Osteocyte (in vitro differentiated cells): Measurements from ENCODE around the gene BRF1. TPM values are rescaled to one million over a fixed set of nuclear protein-coding genes. Genes with fewer than 3 reads are reported as not detected.

Experiments
- DNase-seq: peaks from one replicate; pipeline ENCODE4 v3.0.0; 2021; ENCODE audit warnings: mixed read lengths; ENCODE audit not compliant: unreplicated experiment; ENCODE audit errors: extremely low spot score
- H3K27ac Mint-ChIP-seq: one replicate; pipeline ENCODE4 v1.8.0; 2021; ENCODE audit warnings: mild to moderate bottlenecking, mixed read lengths; ENCODE audit not compliant: unreplicated experiment
- H3K27me3 Mint-ChIP-seq: one replicate; pipeline ENCODE4 v1.8.0; 2021; ENCODE audit warnings: mixed read lengths; ENCODE audit not compliant: unreplicated experiment
- H3K36me3 Mint-ChIP-seq: one replicate; pipeline ENCODE4 v1.8.0; 2021; ENCODE audit warnings: mixed read lengths; ENCODE audit not compliant: unreplicated experiment
- H3K4me1 Mint-ChIP-seq: one replicate; pipeline ENCODE4 v1.8.0; 2021; ENCODE audit warnings: mixed read lengths; ENCODE audit not compliant: unreplicated experiment
- H3K4me3 Mint-ChIP-seq: one replicate; pipeline ENCODE4 v1.8.0; 2021; ENCODE audit warnings: mild to moderate bottlenecking, moderate library complexity, mixed read lengths; ENCODE audit not compliant: unreplicated experiment
- H3K9me3 Mint-ChIP-seq: one replicate; pipeline ENCODE4 v1.8.0; 2021; ENCODE audit warnings: mixed read lengths; ENCODE audit not compliant: unreplicated experiment
- CTCF ChIP-seq: fragments of 200-600 bp; sonication (generic); IDR thresholded peaks from 2 replicates; pipeline ENCODE4 v1.5.0; 2021; ENCODE audit warnings: antibody characterized with exemption, mild to moderate bottlenecking, moderate library complexity
- total RNA-seq: library from RNA; stranded (reverse); gene quantifications from 2 replicates; pipeline ENCODE4 v1.2.1, GENCODE V29; 2021

The BRF1 gene
- total RNA-seq, 1 donor from 2014 or later: 43.5 TPM

GRCh38 chr14:105201156-105201924 lies 99.5 kb downstream of the BRF1 start:
- peaks cover 27% of the 10 kb centered on the region for H3K4me1 Mint-ChIP-seq
- no peaks in the 10 kb centered on the region for H3K27me3 Mint-ChIP-seq
- no peaks in the 10 kb centered on the region for H3K36me3 Mint-ChIP-seq
- H3K4me3 Mint-ChIP-seq: no peak overlapping the region
- H3K27ac Mint-ChIP-seq: no peak overlapping the region
- TF ChIP-seq CTCF: no peak
- DNase-seq: no peak
- no peaks in the 10 kb centered on the region for H3K9me3 Mint-ChIP-seq

GRCh38 chr14:105200641-105201040 lies 100.2 kb downstream of the BRF1 start:
- Mint-ChIP-seq H3K27me3 (no peaks in the 10 kb centered on the region), H3K27ac (no peak overlapping the region), H3K4me3 (no peak overlapping the region), H3K9me3 (no peaks in the 10 kb centered on the region), H3K36me3 (no peaks in the 10 kb centered on the region), H3K4me1 (peaks cover 26% of the 10 kb centered on the region)
- TF ChIP-seq CTCF: no peak
- no peak for DNase-seq

- Mint-ChIP-seq H3K4me3 (no peak overlapping the region), H3K36me3 (no peaks in the 10 kb centered on the region), H3K9me3 (no peaks in the 10 kb centered on the region), H3K4me1 (peaks cover 26% of the 10 kb centered on the region), H3K27me3 (no peaks in the 10 kb centered on the region), H3K27ac (no peak overlapping the region)
- no peak for TF ChIP-seq CTCF
- DNase-seq: no peak
These were observed 100.7 kb downstream of the BRF1 start for GRCh38 chr14:105200074-105200473.

- DNase-seq: no peak
- no peak overlapping the region for H3K4me3 Mint-ChIP-seq
- no peak for TF ChIP-seq CTCF
- no peaks in the 10 kb centered on the region for H3K27me3 Mint-ChIP-seq
- peaks cover 25% of the 10 kb centered on the region for H3K4me1 Mint-ChIP-seq
- no peaks in the 10 kb centered on the region for H3K9me3 Mint-ChIP-seq
- no peaks in the 10 kb centered on the region for H3K36me3 Mint-ChIP-seq
- H3K27ac Mint-ChIP-seq: no peak overlapping the region
These were observed 101.7 kb downstream of the BRF1 start for GRCh38 chr14:105199093-105199492.

GRCh38 chr14:105198588-105198987 lies 102.2 kb downstream of the BRF1 start:
- no peaks in the 10 kb centered on the region for H3K9me3 Mint-ChIP-seq
- peaks cover 25% of the 10 kb centered on the region for H3K4me1 Mint-ChIP-seq
- DNase-seq: no peak
- no peak overlapping the region for H3K4me3 Mint-ChIP-seq
- H3K36me3 Mint-ChIP-seq: no peaks in the 10 kb centered on the region
- H3K27me3 Mint-ChIP-seq: no peaks in the 10 kb centered on the region
- no peak for TF ChIP-seq CTCF
- no peak overlapping the region for H3K27ac Mint-ChIP-seq
